Measurements from ENCODE around the gene FGF18.

GRCh38 chr5:171390883-171391677 is 28.4 kb upstream of the FGF18 start:
- TF ChIP-seq EP300 (IDR thresholded peaks at IDR 0.05) (no peak), CTCF (IDR thresholded peaks at IDR 0.05) (no peak), POLR2A (IDR thresholded peaks at IDR 0.05) (no peak)
